ENCODE results near the gene MTERF4.

DNA sequence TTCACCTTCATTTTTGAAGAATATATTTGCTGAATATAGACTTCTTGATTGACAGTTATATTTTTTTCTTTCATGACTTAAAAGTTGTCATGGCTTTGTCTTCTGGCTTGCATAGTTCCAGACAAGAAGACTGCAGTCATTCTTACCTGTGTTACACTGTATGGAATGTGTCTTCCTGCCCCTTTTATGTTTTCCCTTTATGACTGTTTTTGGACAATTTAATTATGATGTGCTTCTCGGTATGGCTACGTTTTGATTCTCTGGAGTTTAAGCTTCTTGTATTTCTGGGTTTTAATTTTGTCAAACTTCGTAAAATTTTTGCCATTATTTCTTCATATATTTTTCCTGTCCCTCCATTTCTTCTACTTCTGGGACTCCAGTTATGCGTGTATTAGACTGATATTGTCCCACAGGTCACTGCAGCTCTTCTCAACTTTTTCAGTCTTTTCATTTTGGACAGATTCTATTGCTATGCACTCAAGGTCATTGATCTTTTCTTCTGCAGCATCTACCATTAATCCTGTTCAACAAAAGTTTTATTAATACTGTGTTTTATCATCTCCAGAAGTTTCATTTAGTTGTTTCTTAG lies 17.1 kb downstream of the MTERF4 start:
- no peak for TF ChIP-seq POLR2A (IDR thresholded peaks at IDR 0.05)
- TF ChIP-seq, protein P1, sequence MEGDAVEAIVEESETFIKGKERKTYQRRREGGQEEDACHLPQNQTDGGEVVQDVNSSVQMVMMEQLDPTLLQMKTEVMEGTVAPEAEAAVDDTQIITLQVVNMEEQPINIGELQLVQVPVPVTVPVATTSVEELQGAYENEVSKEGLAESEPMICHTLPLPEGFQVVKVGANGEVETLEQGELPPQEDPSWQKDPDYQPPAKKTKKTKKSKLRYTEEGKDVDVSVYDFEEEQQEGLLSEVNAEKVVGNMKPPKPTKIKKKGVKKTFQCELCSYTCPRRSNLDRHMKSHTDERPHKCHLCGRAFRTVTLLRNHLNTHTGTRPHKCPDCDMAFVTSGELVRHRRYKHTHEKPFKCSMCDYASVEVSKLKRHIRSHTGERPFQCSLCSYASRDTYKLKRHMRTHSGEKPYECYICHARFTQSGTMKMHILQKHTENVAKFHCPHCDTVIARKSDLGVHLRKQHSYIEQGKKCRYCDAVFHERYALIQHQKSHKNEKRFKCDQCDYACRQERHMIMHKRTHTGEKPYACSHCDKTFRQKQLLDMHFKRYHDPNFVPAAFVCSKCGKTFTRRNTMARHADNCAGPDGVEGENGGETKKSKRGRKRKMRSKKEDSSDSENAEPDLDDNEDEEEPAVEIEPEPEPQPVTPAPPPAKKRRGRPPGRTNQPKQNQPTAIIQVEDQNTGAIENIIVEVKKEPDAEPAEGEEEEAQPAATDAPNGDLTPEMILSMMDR (IDR thresholded peaks at IDR 0.05): no peak
- TF ChIP-seq POLR2AphosphoS5 (IDR thresholded peaks at IDR 0.05): no peak
